CD4-positive, CD25-positive, alpha-beta regulatory T cell (primary cell): ENCODE measurements around the gene LDOC1. TPM values are rescaled to one million over a fixed set of nuclear protein-coding genes. Genes with fewer than 3 reads are reported as not detected.
"Not testable (repeated sequence)": the region's sequence is repeated elsewhere in the genome, so short reads cannot be mapped to it uniquely, and the experiment has no call there.

Experiments
- ATAC-seq, 2 donors: fragments of 150-1000 bp; cut with Tn5 transposase; one replicate each; pipeline ENCODE4 v1.10.0; 2021; ENCODE audit warnings: low read depth in 2 of 2, moderate number of reproducible peaks in 2 of 2, moderate library complexity in 1 of 2
- DNase-seq, 3 donors: peaks; one replicate each; pipeline versions ENCODE4 v3.0.0 to v3.0.0-alpha.2; 2012 to 2022; ENCODE audit warnings: mixed read lengths in 1 of 3
- H3K27ac ChIP-seq: one replicate; pipeline ENCODE4 v1.7.0; 2013; ENCODE audit warnings: mild to moderate bottlenecking, low read length; ENCODE audit not compliant: insufficient read depth, poor library complexity, severe bottlenecking
- H3K27me3 ChIP-seq: one replicate; pipeline ENCODE4 v1.7.0; 2013; ENCODE audit warnings: low read length; ENCODE audit not compliant: control insufficient read depth, insufficient read depth
- H3K36me3 ChIP-seq: one replicate; pipeline ENCODE4 v1.7.0; 2013; ENCODE audit warnings: mild to moderate bottlenecking, low read length, moderate library complexity; ENCODE audit not compliant: control insufficient read depth, insufficient read depth
- H3K4me1 ChIP-seq: 2 replicates; pipeline ENCODE4 v1.7.0; 2013; ENCODE audit warnings: mild to moderate bottlenecking, low read length; ENCODE audit not compliant: insufficient read depth, control insufficient read depth, poor library complexity, severe bottlenecking
- H3K4me3 ChIP-seq: one replicate; pipeline ENCODE4 v1.7.0; 2013; ENCODE audit warnings: low read depth, mild to moderate bottlenecking, low read length, moderate library complexity
- H3K9me3 ChIP-seq, 2 experiments: 1 replicate in 1 of 2; 2 replicates in 1 of 2; pipeline ENCODE4 v1.7.0; 2013; ENCODE audit warnings: low read length in 2 of 2, mild to moderate bottlenecking in 1 of 2, moderate library complexity in 1 of 2; ENCODE audit not compliant: control insufficient read depth in 2 of 2
- H3K27ac Mint-ChIP-seq, 3 donors: one replicate each; pipeline ENCODE4 v1.8.0; 2020 to 2022; ENCODE audit warnings: mild to moderate bottlenecking in 3 of 3, mixed read lengths in 3 of 3, moderate library complexity in 2 of 3
- H3K27me3 Mint-ChIP-seq: one replicate; pipeline ENCODE4 v1.8.0; 2022; ENCODE audit warnings: mild to moderate bottlenecking, mixed read lengths
- H3K36me3 Mint-ChIP-seq: one replicate; pipeline ENCODE4 v1.8.0; 2020; ENCODE audit warnings: mixed read lengths
- H3K4me1 Mint-ChIP-seq, 4 donors: one replicate each; pipeline ENCODE4 v1.8.0; 2020 to 2022; ENCODE audit warnings: mixed read lengths in 4 of 4, mild to moderate bottlenecking in 1 of 4
- H3K4me3 Mint-ChIP-seq, 4 donors: one replicate each; pipeline ENCODE4 v1.8.0; 2020 to 2022; ENCODE audit warnings: mild to moderate bottlenecking in 4 of 4, mixed read lengths in 4 of 4, moderate library complexity in 3 of 4
- H3K9me3 Mint-ChIP-seq, 7 donors: one replicate each; pipeline ENCODE4 v1.8.0; 2020 to 2022; ENCODE audit warnings: mixed read lengths in 7 of 7, mild to moderate bottlenecking in 3 of 7, moderate library complexity in 2 of 7
- polyA plus RNA-seq, 4 donors: library from polyadenylated mRNA; unstranded; fragments of 300-500 nt; fragmentation: Illumina TruSeq; gene quantifications; one replicate each; pipeline ENCODE4 v1.2.3, GENCODE V29; 2021
- total RNA-seq: library from RNA; stranded (reverse); gene quantifications from one replicate; pipeline ENCODE4 v1.2.3, GENCODE V29; 2022

Gene LDOC1
- total and polyA plus RNA-seq, 5 donors from 2014 or later: 2.5 to 25.5 (median 18.0) TPM

- Mint-ChIP-seq H3K27ac (no peak overlapping the region), H3K4me1 (peaks cover 0 to under 1% (median 0%) of the 10 kb centered on the region in 4 donors), H3K9me3 (peaks cover 0 to 5% (median 0%) of the 10 kb centered on the region in 7 donors)
Measured at GRCh38 chrX:141183000-141183399, 6.1 kb upstream of the LDOC1 start.

GRCh38 chrX:141180851-141181250 lies 3.9 kb upstream of the LDOC1 start:
- no peaks in the 10 kb centered on the region for H3K27me3 ChIP-seq
- H3K4me1 ChIP-seq: no peaks in the 10 kb centered on the region
- no peaks in the 10 kb centered on the region for H3K9me3 ChIP-seq
- no peaks in the 10 kb centered on the region for H3K36me3 ChIP-seq
- no peak for DNase-seq
- Mint-ChIP-seq H3K36me3 (no peaks in the 10 kb centered on the region), H3K27me3 (no peaks in the 10 kb centered on the region), H3K4me3 (no peak overlapping the region), H3K4me1 (peaks cover 0 to 11% (median 5%) of the 10 kb centered on the region in 4 donors), H3K27ac (no peak overlapping the region), H3K9me3 (peaks cover 0 to 6% (median 0%) of the 10 kb centered on the region in 7 donors)
- ATAC-seq: no peak
- no peak overlapping the region for H3K4me3 ChIP-seq
- no peak overlapping the region for H3K27ac ChIP-seq

More at GRCh38 chrX:141183000-141183399, 6.1 kb upstream of the LDOC1 start:
- no peaks in the 10 kb centered on the region for H3K27me3 Mint-ChIP-seq
- Histone ChIP-seq H3K27me3 (no peaks in the 10 kb centered on the region), H3K27ac (no peak overlapping the region), H3K36me3 (no peaks in the 10 kb centered on the region), H3K4me3 (no peak overlapping the region), H3K9me3 (no peaks in the 10 kb centered on the region), H3K4me1 (no peaks in the 10 kb centered on the region)
- no peaks in the 10 kb centered on the region for H3K36me3 Mint-ChIP-seq
- no peak overlapping the region for H3K4me3 Mint-ChIP-seq
- DNase-seq (no peak), ATAC-seq (no peak)

GRCh38 chrX:141175786-141176185 lies 1.1 kb downstream of the LDOC1 start:
- no peak for DNase-seq

DNA sequence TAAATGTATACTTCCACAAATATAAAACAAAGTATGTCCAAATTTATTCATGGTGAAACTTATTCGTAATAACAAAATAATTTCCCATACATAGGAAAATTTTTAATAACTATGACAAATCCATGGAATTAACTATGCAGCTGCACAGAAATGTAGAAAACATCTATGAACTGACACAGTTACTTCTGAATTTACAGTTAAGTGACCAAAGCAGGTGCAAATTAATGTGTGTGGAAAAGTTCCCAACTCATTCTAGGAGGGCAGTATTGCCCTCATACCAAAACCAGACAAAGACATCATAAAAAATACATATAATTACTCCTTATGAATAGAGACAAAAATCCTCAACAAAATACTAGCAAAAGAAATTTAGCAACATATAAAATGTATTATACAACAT lies 12.5 kb downstream of the LDOC1 start:
- Mint-ChIP-seq H3K27me3 (no peaks in the 10 kb centered on the region), H3K4me1 (no peaks in the 10 kb centered on the region), H3K27ac (no peak overlapping the region), H3K4me3 (no peak overlapping the region), H3K36me3 (no peaks in the 10 kb centered on the region), H3K9me3 (peaks cover 0 to 3% (median 0%) of the 10 kb centered on the region in 7 donors)
- DNase-seq (no peak), ATAC-seq (no peak)
- Histone ChIP-seq H3K4me3 (no peak overlapping the region), H3K27me3 (no peaks in the 10 kb centered on the region), H3K9me3 (no peaks in the 10 kb centered on the region), H3K4me1 (no peaks in the 10 kb centered on the region), H3K27ac (no peak overlapping the region), H3K36me3 (no peaks in the 10 kb centered on the region)

More at GRCh38 chrX:141175786-141176185, 1.1 kb downstream of the LDOC1 start:
- Mint-ChIP-seq H3K36me3 (no peaks in the 10 kb centered on the region), H3K9me3 (peaks cover 0 to 6% (median 0%) of the 10 kb centered on the region in 7 donors), H3K4me3 (peak overlapping the region in 3 of 4 donors; percentile 76 to 85 (median 76)), H3K27me3 (no peaks in the 10 kb centered on the region), H3K27ac (peak overlapping the region in 1 of 3 donors; percentile 48), H3K4me1 (peaks cover 0 to 25% (median 7%) of the 10 kb centered on the region in 4 donors)
- H3K27ac ChIP-seq: no peak overlapping the region
- H3K27me3 ChIP-seq: no peaks in the 10 kb centered on the region
- no peak overlapping the region for H3K4me3 ChIP-seq
- H3K4me1 ChIP-seq: no peaks in the 10 kb centered on the region
- H3K9me3 ChIP-seq: no peaks in the 10 kb centered on the region
- ATAC-seq: no peak
- no peaks in the 10 kb centered on the region for H3K36me3 ChIP-seq

- Histone ChIP-seq H3K4me1 (no peaks in the 10 kb centered on the region), H3K36me3 (no peaks in the 10 kb centered on the region), H3K9me3 (peaks cover 2 to 5% of the 10 kb centered on the region in 2 experiments), H3K27ac (no peak overlapping the region), H3K4me3 (no peak overlapping the region), H3K27me3 (no peaks in the 10 kb centered on the region)
- H3K4me3 Mint-ChIP-seq: no peak overlapping the region
- peaks cover 0 to 11% (median 0%) of the 10 kb centered on the region in 4 donors for H3K4me1 Mint-ChIP-seq
- ATAC-seq (no peak), DNase-seq (no peak)
- no peaks in the 10 kb centered on the region for H3K27me3 Mint-ChIP-seq
- no peak overlapping the region for H3K27ac Mint-ChIP-seq
- no peaks in the 10 kb centered on the region for H3K36me3 Mint-ChIP-seq
- H3K9me3 Mint-ChIP-seq: peaks cover 0 to 11% (median 3%) of the 10 kb centered on the region in 7 donors
Measured at GRCh38 chrX:141158084-141158483, 18.8 kb downstream of the LDOC1 start.

DNA sequence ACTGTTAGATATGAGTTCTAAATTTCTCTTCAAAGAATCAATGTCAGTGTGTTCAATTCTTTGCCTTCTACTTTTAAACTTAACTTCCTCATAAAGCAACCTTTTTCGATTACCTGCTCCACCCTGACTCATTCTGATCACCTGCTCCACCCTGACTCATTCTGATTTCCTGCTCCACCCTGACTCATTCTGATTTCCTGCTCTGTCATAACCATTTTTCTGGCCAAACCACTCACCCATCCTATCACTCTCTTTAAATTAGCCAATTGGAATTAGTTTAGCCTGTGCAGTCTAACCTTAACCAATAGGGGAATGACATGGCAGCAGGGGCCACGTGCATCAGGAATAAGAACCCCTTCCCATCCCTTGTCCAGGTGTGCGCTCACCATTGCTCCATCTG lies 21.7 kb downstream of the LDOC1 start:
- not testable (repeated sequence) for H3K36me3 ChIP-seq, H3K27ac Mint-ChIP-seq, H3K27me3 Mint-ChIP-seq, H3K27me3 ChIP-seq, H3K4me3 ChIP-seq, H3K27ac ChIP-seq, H3K36me3 Mint-ChIP-seq, ATAC-seq, H3K4me1 ChIP-seq, H3K9me3 ChIP-seq
- H3K4me1 Mint-ChIP-seq: peaks cover 0 to 11% (median 0%) of the 10 kb centered on the region in 4 donors
- DNase-seq: peak in 1 of 3 donors; percentile 43
- peaks cover 0 to 13% (median 5%) of the 10 kb centered on the region in 7 donors for H3K9me3 Mint-ChIP-seq
- peak overlapping the region in 1 of 4 donors; percentile 57 for H3K4me3 Mint-ChIP-seq

GRCh38 chrX:141142946-141143345 lies 34.0 kb downstream of the LDOC1 start:
- no peak overlapping the region for H3K27ac Mint-ChIP-seq
- ATAC-seq: no peak
- no peaks in the 10 kb centered on the region for H3K36me3 Mint-ChIP-seq

GRCh38 chrX:141133272-141133671 lies 43.7 kb downstream of the LDOC1 start:
- Histone ChIP-seq H3K27ac (no peak overlapping the region), H3K4me3 (no peak overlapping the region), H3K4me1 (no peaks in the 10 kb centered on the region), H3K9me3 (peaks cover 0 to 2% of the 10 kb centered on the region in 2 experiments), H3K36me3 (no peaks in the 10 kb centered on the region), H3K27me3 (no peaks in the 10 kb centered on the region)
- H3K36me3 Mint-ChIP-seq: no peaks in the 10 kb centered on the region
- no peaks in the 10 kb centered on the region for H3K27me3 Mint-ChIP-seq
- no peak overlapping the region for H3K4me3 Mint-ChIP-seq
- H3K27ac Mint-ChIP-seq: no peak overlapping the region
- no peaks in the 10 kb centered on the region for H3K4me1 Mint-ChIP-seq
- ATAC-seq (no peak), DNase-seq (no peak)
- no peaks in the 10 kb centered on the region for H3K9me3 Mint-ChIP-seq

More at GRCh38 chrX:141142946-141143345, 34.0 kb downstream of the LDOC1 start:
- H3K4me3 ChIP-seq: no peak overlapping the region
- no peaks in the 10 kb centered on the region for H3K27me3 ChIP-seq
- H3K4me3 Mint-ChIP-seq: no peak overlapping the region
- H3K9me3 Mint-ChIP-seq: peaks cover 0 to 6% (median 0%) of the 10 kb centered on the region in 7 donors
- H3K27ac ChIP-seq: no peak overlapping the region
- DNase-seq: no peak
- H3K4me1 ChIP-seq: no peaks in the 10 kb centered on the region
- H3K9me3 ChIP-seq: no peaks in the 10 kb centered on the region
- H3K36me3 ChIP-seq: no peaks in the 10 kb centered on the region
- no peaks in the 10 kb centered on the region for H3K27me3 Mint-ChIP-seq
- H3K4me1 Mint-ChIP-seq: no peaks in the 10 kb centered on the region
